Measurements from ENCODE around the gene AQP2. TPM values are rescaled to one million over a fixed set of nuclear protein-coding genes. Genes with fewer than 3 reads are reported as not detected.
"Not testable (repeated sequence)": the region's sequence is repeated elsewhere in the genome, so short reads cannot be mapped to it uniquely, and the experiment has no call there.

AQP2 gene
- total RNA-seq, 1 donor from 2014 or later = not detected

DNA sequence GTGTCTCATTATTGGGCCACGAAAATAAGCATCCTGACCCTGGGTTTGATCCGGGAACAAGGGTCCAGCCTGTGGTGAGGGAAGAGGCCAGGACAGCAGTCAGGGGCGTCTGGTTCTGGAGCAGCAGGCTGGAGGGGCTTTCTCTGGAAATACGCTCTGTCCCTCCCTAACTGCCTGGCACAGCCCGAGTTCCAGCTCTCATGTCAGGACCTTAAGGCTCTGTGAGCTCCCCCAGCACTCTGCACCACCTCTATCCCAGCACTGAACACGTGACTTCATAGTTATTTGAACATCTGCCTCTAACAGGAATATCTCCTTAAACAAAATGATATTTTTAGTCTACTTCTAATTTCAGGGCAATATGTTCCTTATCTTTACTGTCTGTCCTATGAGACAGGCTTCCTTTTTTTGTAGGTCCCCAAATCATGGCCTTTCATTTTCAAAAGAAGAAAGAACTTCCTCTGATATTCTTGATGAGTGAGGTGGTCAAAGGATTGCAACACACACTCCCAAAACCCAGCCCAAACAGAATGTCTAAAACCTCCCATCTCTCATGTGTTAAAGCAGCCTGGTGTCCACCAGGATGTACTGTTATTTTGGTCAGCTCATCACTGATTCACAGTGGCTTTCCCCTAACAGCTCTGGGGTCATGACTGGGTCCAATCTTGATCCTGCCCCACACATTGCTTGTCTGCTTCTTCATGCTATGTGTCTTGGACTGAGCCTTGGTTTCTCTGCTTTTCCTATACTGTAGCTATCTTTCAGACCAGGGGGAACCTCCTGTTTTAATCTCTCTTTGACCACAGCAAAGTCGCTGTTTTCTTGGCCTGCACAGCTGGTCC lies 31.9 kb downstream of the AQP2 start:
- FAIRE-seq (no peak), DNase-seq (ENCODE audit: low spot score in 2 of 2) (no peak)

DNA sequence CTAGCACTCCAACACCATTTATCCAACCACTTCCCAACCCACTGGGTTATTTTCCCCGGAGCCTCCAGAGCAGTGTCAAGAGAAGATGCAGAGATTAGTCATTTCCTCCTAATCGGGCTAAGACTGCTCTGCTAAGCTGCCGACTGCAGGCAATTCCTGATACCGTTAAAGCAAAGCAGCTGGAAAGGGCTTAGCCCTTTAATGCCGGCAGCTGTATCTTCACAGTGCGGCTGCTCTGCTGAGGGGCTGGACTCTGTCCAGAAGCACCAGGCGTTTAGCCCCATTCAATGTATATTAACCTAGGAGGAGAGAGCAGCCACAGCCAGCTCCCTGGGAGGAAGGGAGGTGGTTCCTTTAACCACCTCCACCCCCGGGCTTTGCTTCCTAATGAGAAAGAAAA lies 33.4 kb downstream of the AQP2 start:
- DNase-seq (ENCODE audit: low spot score in 2 of 2) (no peak), FAIRE-seq (no peak)

DNA sequence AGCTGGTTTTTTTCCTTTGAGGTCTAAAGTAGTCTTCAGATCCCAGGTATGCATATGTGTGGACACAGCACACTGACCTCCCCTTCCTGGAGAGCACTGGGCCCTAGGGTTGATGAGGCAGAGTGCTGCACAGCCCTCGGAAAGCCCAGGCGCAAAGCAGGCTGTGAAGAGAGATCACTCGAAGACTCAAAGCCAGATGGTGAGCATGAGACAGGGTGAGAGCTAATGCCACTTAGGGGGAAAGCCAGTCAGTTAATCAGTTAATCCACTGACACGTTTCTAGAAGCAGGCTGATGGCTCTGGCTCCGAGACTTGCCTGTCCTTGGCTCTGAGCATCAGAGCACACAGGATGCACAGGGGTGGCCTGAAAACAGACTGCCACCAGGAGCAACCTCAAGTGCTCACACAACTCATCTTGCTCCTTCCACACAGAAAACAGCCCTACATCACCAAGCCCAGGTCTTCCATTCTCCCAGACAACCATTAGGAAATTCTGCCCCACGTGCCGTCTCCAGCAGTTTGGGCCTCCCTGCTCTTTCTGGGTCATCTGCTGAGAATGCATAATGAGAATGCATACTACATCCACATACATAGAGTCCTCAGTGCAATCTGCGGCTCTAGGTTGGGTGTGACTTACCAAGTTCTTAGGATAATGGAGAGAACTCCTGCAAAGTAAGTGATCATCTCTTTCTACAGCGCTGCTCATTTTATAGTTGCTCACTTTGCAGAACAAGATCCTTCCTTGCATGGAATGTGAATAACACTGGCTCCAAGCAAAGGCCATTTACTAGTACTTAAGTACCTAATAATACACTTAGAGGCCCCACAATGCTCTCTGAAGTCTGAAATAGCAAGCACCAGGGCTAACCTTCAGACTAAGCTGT lies 34.2 kb downstream of the AQP2 start:
- FAIRE-seq (no peak), DNase-seq (ENCODE audit: low spot score in 2 of 2) (no peak)

DNA sequence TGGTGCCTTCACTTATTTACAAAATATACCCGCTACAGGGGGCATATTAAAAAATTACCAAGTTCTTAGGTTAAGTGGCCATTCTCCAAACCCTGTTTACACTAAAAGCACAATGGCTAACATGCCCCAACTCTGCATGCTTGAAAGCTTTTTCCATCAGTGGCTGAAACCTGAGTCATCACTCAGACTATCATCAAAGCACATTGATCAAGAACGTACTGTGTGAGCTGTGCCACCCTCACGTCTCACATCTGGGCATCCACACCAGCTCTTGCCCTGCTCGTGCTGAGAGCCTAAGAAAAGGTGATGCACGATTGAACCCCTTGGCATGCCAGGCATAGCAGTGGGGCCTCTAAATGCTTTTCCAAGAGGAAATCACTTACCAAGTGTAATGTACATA lies 35.4 kb downstream of the AQP2 start:
- FAIRE-seq (no peak), DNase-seq (ENCODE audit: low spot score in 2 of 2) (no peak)

DNA sequence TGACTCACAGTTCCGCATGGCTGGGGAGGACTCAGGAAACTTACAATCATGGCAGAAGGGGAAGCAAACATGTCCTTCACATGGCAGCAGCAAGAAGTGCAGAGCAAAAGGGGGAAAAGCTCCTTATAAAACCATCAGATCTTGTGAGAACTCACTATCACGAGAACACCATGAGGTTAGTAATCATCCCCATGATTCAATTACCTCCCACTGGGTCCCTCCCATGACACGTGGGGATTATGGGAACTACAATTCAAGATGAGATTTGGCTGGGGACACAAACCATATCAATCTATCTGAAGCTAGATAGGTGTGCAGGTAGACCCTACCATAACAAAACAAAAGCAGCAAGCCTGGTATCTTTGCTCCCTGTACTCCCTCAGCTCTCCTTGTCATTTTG lies 35.9 kb downstream of the AQP2 start:
- not testable (repeated sequence) for DNase-seq (ENCODE audit: low spot score in 2 of 2); FAIRE-seq

DNA sequence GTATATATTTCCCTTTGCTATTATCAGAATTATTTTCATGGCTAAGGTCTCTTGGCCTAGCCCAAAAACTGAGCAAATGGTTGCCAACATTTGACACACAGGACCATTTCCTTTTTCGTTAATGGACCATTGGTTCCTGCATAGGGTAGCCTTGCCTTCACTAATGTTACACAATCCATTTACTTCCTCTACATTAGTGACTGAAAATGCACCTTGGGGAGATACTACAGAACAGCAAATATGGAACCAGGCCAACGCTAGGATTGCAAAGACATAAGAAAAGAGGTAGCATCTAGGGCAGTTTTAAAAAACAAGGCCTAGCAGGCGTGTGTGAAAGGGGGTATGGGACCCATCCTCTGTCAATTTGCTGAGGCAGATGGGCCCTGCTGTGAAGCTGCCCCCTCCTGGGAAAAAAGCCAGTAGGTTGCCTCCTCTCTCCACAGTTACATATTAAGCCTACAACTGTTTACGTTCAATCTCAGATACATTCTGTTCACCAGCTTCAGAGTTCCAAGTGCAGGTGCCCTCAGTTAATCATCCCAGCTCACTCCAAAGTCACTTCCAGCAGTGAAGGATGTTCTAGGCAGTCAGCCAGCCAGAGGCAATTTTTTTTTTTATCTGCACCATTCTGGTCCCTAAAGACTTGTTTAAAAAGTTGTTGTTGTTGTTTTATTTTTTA lies 37.2 kb downstream of the AQP2 start:
- DNase-seq (ENCODE audit: low spot score in 2 of 2) (no peak), FAIRE-seq (no peak)

DNA sequence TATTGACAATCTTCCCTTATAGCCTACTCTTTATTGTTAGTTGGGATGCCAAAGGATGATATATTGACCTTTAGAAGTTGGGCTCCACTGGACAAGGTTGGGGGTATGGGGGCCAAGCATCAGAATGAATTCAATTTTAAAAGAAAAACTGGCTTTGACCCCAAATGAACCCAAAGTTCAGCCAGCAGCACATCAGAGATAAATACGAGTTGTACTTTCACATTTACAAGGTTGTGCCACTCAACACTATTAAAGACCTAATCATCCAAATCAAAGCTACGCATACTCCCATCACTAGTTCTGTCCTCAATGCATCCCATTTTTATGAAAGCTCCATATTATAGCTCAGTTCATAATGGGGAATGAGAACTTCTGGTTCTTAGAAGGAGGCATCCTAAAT lies 38.9 kb downstream of the AQP2 start:
- DNase-seq (ENCODE audit: low spot score in 2 of 2); FAIRE-seq: not testable (repeated sequence)

DNA sequence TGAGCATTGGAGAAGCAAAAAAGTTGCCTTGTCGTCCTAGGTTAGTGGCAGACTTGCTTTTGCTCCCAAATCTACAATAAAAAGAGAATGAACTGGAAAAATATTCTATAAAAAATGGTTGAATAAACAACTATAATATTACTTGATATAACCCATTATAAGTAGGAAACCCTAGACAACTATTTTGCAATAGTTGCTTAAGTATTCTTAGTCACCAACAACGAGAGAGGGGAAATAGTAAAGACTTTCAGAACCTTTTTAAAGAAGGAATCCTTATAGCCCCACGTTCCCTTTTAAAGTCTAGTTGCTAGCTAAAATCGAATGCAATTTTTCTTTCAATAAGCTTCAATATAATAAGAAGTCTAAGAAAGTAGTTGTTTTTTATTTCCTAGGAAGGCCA lies 39.7 kb downstream of the AQP2 start:
- FAIRE-seq = no peak
- no peak for DNase-seq (ENCODE audit: low spot score in 2 of 2)

DNA sequence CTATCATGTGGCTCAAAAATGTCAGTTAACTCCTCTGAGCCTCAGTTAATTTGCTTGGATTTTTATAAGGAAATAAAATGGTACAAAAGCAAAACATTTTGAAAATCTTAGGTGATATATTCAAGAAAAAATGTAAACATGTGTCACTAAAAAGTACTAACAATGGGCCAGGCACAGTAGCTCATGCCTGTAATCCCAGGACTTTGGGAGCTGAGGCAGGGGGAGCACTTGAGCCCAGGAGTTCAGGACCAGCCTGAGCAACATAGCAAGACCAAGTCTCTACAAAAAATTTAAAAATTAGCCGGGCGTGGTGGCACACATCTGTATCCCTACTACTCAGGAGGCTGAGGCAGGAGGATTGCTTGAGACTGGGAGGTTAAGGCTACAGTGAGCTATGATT lies 47.9 kb downstream of the AQP2 start:
- FAIRE-seq (no peak), DNase-seq (ENCODE audit: low spot score in 2 of 2) (no peak)

DNA sequence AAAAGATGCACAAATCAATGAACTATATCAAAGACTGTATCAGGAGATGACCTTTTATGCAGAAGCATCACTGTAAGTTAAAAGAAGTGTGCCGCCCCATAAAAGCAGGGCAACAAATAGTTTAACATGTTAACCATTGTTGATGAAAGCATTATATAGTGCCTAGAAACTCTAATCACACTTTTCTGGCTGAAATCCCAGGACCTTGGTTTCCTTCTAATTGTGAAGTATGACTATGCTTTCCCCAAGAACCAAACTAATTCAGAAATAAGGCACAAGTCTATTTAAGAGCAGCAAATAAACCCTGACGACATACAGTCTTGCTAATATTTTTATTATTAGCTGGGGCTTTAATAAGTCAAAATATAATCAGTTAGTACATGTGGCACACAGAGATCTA lies 53.1 kb downstream of the AQP2 start:
- DNase-seq (ENCODE audit: low spot score in 2 of 2) (no peak), FAIRE-seq (no peak)

DNA sequence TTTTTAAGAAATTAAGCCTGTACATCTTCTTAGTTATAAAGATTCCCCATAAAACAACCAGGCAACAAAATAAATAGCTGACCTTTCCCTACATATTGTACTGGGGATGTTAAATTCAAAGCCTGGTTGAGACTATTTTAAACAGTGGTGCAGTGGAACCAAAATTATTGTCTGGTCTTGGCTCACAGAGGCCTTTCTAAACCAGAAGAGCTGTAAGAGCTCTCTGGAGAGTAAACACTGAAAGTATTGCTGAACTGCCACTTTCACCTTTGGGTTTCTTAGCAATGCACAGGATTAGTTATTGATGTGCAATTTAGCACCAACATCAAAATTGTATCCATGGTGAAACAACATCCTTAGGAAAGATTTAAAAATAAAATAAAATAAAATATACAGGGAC lies 54.2 kb downstream of the AQP2 start:
- no peak for DNase-seq (ENCODE audit: low spot score in 2 of 2)
- no peak for FAIRE-seq

DNA sequence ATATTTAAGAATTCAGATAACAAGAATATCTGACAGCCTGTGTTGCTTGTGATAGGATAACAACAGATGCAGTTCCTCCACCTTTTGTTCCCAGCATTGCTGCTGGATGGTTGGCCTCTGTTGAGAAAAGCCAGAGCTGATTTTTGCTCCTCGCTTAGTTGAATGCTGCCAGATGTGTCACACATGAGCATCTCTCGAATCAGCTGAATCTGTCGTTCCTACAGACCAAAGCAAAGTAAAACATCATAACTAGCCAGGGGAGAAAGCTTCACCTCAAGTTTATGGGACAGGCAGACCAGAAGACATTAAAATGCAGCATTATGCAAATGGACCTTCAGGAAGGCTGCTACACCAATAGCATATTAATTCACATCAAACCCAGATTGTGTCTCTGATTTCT lies 54.6 kb downstream of the AQP2 start:
- DNase-seq (ENCODE audit: low spot score in 2 of 2) (no peak), FAIRE-seq (no peak)

DNA sequence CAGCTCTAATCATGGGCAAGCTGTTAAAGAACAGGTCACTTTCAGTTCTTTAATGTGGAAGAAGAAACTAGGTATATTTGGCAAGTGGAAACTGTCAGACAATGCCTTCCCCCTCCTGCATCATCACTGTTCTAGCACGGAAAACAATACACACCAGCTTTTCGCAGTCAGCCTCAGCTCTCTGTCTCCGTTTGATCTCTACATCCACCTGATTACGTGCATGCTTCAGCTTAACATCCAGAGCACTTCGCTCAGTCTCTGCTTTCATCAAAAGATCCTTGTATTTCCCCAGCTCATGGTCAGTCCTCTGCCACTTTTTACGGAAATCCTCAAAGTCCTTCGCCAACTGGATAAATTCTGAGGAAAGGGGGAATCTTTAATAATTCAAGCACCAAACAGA lies 55.7 kb downstream of the AQP2 start:
- FAIRE-seq (no peak), DNase-seq (ENCODE audit: low spot score in 2 of 2) (no peak)

DNA sequence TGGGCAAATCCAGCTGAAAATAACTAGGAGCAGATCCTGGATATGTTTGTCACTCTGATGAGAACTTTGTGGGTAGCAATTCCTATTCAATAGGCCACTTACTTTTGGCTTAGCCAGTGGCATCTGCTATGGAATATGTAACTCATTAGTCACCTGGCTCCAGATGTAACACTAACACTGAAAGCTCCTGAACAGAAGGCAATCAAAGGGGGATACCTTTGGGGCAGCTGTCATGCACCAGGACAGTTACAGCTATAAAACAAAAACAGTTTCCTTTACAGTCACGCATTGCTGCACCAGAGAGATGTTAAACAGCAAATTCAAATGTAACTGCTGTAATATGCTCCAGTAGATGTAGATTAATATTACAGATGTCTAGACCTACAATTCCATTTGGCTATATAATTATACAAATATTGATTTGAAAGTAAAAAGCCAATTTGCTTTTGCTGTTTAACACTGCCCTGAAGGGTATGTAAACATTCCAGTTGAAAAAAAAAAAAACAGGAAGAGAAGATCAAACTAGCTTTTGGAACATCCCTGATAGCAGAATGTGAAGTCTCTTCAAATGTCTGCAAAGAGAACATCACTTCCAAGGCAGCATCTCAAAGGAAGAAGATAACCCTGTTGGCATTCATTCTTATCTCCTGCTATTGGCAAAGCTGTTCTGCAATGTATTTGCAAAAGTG lies 56.4 kb downstream of the AQP2 start:
- FAIRE-seq (no peak), DNase-seq (ENCODE audit: low spot score in 2 of 2) (no peak)

Other genes with a start within 250 kb of the AQP2 start
- 9.0 TPM for gene FMNL3, start 243.3 kb upstream of the AQP2 start, total RNA-seq
- 284 TPM for gene TMBIM6, start 209.2 kb upstream of the AQP2 start, total RNA-seq
- 7.3 TPM for gene NCKAP5L, start 122.3 kb upstream of the AQP2 start, total RNA-seq
- 6.9 TPM for gene BCDIN3D, start 107.6 kb upstream of the AQP2 start, total RNA-seq
- 17.9 TPM for gene FAIM2, start 46.8 kb upstream of the AQP2 start, total RNA-seq
- 1.2 TPM for gene AQP5, start 11.1 kb downstream of the AQP2 start, total RNA-seq
- not detected for gene AQP6, start 22.2 kb downstream of the AQP2 start, total RNA-seq
- gene RACGAP1, start 74.8 kb downstream of the AQP2 start, total RNA-seq = 26.5 TPM
- 15.5 TPM for gene ASIC1, start 106.9 kb downstream of the AQP2 start, total RNA-seq
- gene SMARCD1, start 134.6 kb downstream of the AQP2 start, total RNA-seq = 35.1 TPM
- gene GPD1, start 153.3 kb downstream of the AQP2 start, total RNA-seq = 9.4 TPM
- 11.0 TPM for gene COX14, start 161.5 kb downstream of the AQP2 start, total RNA-seq
- gene CERS5, start 216.6 kb downstream of the AQP2 start, total RNA-seq = 104 TPM